IPS-15b (cell line): Measurements from ENCODE around the gene CXCL8.

Source experiments
- H3K27me3 ChIP-seq: one replicate; pipeline ENCODE4 v1.6.1; 2013; ENCODE audit warnings: low read length; ENCODE audit not compliant: control insufficient read depth, insufficient read depth
- H3K36me3 ChIP-seq: one replicate; pipeline ENCODE4 v1.6.1; 2013; ENCODE audit warnings: low read length; ENCODE audit not compliant: control insufficient read depth, insufficient read depth
- H3K4me1 ChIP-seq: one replicate; pipeline ENCODE4 v1.6.1; 2013; ENCODE audit warnings: mild to moderate bottlenecking, low read length; ENCODE audit not compliant: control insufficient read depth, insufficient read depth
- H3K4me3 ChIP-seq: one replicate; pipeline ENCODE4 v1.5.1; 2013; ENCODE audit warnings: low read depth, low read length
- H3K9ac ChIP-seq: one replicate; pipeline ENCODE4 v1.6.1; 2013; ENCODE audit warnings: low read depth, mild to moderate bottlenecking, low read length
- H3K9me3 ChIP-seq: one replicate; pipeline ENCODE4 v1.6.1; 2013; ENCODE audit warnings: mild to moderate bottlenecking, low read length; ENCODE audit not compliant: control insufficient read depth, insufficient read depth

Gene CXCL8

DNA sequence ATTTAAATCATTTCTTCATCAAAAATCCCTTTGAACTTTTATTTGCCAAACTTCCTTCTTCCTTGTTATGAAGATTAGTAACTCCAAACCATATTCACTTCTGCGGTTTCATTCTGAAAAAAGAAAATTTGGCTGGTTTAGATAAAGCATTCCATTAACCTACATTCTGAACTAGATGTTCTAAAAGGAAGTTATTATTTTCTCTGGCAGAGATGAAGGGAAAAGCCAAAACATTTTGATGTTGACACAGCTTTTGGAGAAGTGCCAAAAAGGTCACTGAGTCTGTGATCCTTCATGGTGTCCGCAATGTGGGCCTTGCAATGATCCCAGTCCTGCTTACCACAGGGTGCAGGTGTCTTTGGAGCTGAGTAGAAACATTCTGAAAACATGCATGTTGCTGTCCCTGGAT, 36.0 kb downstream of the CXCL8 start:
- Histone ChIP-seq H3K36me3 (no peaks in the 10 kb centered on the region), H3K4me3 (no peak overlapping the region), H3K27me3 (no peaks in the 10 kb centered on the region), H3K9ac (no peak overlapping the region), H3K4me1 (no peaks in the 10 kb centered on the region), H3K9me3 (no peaks in the 10 kb centered on the region)

DNA sequence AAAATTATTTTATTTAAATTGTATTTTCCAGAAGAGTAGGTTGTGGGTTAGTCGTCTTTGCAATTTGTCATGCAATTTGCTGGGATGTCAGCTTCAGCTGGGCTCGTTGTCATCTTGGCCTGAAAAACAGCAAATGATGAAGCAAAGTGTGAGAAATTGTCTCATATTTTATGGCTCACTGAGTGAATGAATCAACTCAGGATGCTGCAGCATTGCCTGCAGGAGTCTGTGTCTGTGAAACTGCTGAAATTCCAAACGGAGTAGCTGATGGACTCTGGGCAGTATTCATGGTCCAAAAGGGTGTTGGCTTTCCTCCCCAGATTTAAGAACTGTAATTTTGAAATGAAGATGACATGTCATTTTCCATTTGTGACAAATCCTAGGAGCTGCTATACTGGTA, 37.2 kb downstream of the CXCL8 start:
- H3K9me3 ChIP-seq = no peaks in the 10 kb centered on the region
- no peak overlapping the region for H3K9ac ChIP-seq
- H3K27me3 ChIP-seq = no peaks in the 10 kb centered on the region
- no peak overlapping the region for H3K4me3 ChIP-seq
- no peaks in the 10 kb centered on the region for H3K4me1 ChIP-seq
- no peaks in the 10 kb centered on the region for H3K36me3 ChIP-seq

DNA sequence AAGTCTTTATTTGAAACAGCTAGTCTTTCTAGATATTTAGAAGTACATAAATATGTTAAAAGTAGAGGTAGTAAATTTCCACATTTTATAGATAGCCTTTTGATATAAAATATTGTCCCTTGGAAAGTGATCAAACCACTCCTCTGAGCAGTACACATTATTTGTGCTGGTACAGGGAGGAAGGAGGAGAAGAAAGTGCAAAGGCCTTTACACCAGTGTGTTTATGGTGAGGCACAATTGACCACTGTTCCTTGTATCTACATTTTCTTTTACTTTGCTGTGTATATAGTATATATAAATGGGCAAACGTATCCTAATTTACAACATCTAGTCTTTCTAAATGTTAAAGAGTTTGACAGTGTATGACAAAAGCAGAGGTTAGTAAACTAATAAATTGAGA, 39.9 kb downstream of the CXCL8 start:
- Histone ChIP-seq H3K9me3 (no peaks in the 10 kb centered on the region), H3K4me3 (no peak overlapping the region), H3K4me1 (no peaks in the 10 kb centered on the region), H3K36me3 (no peaks in the 10 kb centered on the region), H3K9ac (no peak overlapping the region), H3K27me3 (no peaks in the 10 kb centered on the region)

DNA sequence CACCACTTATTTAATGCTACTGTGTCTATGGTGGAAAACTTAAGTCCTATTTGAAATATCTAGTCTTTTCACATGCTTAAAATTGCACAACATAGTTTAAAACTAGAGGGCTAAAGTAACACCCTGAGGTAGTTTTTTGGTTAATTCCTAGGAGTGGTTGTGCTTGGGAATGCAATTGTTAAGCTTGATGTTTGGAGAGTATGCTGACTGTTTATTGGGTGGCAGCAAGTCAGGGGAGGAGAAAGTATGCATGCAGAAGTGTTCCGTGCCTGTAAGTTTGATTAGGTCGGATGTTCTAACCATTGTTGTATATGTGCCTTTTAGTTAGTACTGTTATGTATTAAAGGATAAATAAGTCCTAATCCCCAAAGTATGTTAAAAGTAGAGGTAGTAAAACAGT, 40.5 kb downstream of the CXCL8 start:
- no peaks in the 10 kb centered on the region for H3K9me3 ChIP-seq
- no peaks in the 10 kb centered on the region for H3K4me1 ChIP-seq
- no peak overlapping the region for H3K4me3 ChIP-seq
- no peaks in the 10 kb centered on the region for H3K27me3 ChIP-seq
- H3K36me3 ChIP-seq = no peaks in the 10 kb centered on the region
- no peak overlapping the region for H3K9ac ChIP-seq

DNA sequence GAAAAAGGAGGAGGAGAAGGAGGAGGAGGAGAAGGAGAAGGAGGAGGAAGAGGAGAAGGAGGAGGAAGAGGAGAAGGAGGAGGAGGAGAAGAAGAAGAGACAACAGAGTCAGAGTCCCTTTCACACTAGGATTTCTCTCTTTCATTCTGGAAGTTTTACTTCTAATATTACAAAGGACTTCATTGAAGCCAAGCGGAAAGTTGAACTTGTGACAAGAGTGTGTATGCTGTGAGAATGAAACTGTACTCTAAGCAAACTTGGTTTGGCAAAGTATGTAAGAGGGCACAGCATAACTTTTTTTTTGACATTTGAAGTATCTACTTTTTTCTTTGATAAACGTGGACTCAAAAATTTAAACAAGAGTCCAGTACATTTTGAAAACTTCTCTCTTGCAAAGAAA, 48.0 kb downstream of the CXCL8 start:
- no peaks in the 10 kb centered on the region for H3K9me3 ChIP-seq
- H3K27me3 ChIP-seq = no peaks in the 10 kb centered on the region
- no peak overlapping the region for H3K9ac ChIP-seq
- H3K4me1 ChIP-seq = no peaks in the 10 kb centered on the region
- H3K4me3 ChIP-seq = no peak overlapping the region
- no peaks in the 10 kb centered on the region for H3K36me3 ChIP-seq
